ENCODE results near the gene SEBOX. TPM values are rescaled to one million over a fixed set of nuclear protein-coding genes. Genes with fewer than 3 reads are reported as not detected.

Gene SEBOX
- polyA plus RNA-seq, 1 experiment: not detected

DNA sequence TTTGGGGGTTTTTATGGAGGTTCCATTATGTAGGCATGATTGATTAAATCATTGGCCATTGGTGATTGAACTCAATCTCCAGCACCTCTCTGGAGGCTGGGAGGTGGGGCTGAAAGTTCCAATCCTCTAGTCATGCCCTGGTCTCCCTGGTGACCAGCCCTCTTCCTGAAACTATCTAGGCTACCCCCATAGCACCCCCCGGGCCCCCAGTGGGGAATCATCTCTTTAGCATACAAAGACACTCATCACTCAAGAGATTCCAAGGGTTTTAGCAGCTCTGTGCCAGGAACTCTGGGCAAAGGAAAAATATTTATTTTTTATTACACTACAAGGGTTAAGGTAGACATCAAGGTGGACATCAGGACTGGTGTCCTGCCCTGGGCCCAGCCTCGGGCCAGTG, 30.4 kb upstream of the SEBOX start:
- no peaks in the 10 kb centered on the region for H3K27me3 ChIP-seq (ENCODE audit: control insufficient read depth, insufficient read depth, low read length)
- no peak overlapping the region for H3K4me3 ChIP-seq (ENCODE audit: low read depth, low read length)
- TF ChIP-seq, protein P1, sequence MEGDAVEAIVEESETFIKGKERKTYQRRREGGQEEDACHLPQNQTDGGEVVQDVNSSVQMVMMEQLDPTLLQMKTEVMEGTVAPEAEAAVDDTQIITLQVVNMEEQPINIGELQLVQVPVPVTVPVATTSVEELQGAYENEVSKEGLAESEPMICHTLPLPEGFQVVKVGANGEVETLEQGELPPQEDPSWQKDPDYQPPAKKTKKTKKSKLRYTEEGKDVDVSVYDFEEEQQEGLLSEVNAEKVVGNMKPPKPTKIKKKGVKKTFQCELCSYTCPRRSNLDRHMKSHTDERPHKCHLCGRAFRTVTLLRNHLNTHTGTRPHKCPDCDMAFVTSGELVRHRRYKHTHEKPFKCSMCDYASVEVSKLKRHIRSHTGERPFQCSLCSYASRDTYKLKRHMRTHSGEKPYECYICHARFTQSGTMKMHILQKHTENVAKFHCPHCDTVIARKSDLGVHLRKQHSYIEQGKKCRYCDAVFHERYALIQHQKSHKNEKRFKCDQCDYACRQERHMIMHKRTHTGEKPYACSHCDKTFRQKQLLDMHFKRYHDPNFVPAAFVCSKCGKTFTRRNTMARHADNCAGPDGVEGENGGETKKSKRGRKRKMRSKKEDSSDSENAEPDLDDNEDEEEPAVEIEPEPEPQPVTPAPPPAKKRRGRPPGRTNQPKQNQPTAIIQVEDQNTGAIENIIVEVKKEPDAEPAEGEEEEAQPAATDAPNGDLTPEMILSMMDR (IDR thresholded peaks at IDR 0.05; ENCODE audit: low read depth, low read length): no peak
- CTCF ChIA-PET: interaction anchor here (1.0 to 2.1 kb wide), 2 partner anchors 21 to 144 kb away, joined by 3 to 9 read pairs; no protein-coding TSS in a partner anchor
- POLR2A ChIA-PET: interaction anchor here (0.6 kb wide), 1 partner anchor 140 kb away, joined by 6 read pairs; no protein-coding TSS in a partner anchor
- H3K9me3 ChIP-seq (ENCODE audit: control insufficient read depth, insufficient read depth, low read length): no peaks in the 10 kb centered on the region
- no peak for DNase-seq (ENCODE audit: low read depth, low spot score)
- no peak overlapping the region for H3K27ac ChIP-seq (ENCODE audit: low read depth, low read length)

GRCh38 chr17:28394337-28395116, 29.5 kb upstream of the SEBOX start:
- H3K9me3 ChIP-seq (ENCODE audit: control insufficient read depth, insufficient read depth, low read length): no peaks in the 10 kb centered on the region
- H3K4me3 ChIP-seq (ENCODE audit: low read depth, low read length): no peak overlapping the region
- ChIA-PET POLR2A (interaction anchor here (0.6 kb wide), 1 partner anchor 212 kb away, joined by 3 read pairs; no protein-coding TSS in a partner anchor), CTCF (interaction anchor here (2.1 kb wide), 1 partner anchor 22 kb away, joined by 9 read pairs; no protein-coding TSS in a partner anchor)
- no peak for DNase-seq (ENCODE audit: low read depth, low spot score)
- TF ChIP-seq, protein P1 (IDR thresholded peaks at IDR 0.05; ENCODE audit: low read depth, low read length): no peak
- H3K27ac ChIP-seq (ENCODE audit: low read depth, low read length): no peak overlapping the region
- H3K27me3 ChIP-seq (ENCODE audit: control insufficient read depth, insufficient read depth, low read length): no peaks in the 10 kb centered on the region

DNA sequence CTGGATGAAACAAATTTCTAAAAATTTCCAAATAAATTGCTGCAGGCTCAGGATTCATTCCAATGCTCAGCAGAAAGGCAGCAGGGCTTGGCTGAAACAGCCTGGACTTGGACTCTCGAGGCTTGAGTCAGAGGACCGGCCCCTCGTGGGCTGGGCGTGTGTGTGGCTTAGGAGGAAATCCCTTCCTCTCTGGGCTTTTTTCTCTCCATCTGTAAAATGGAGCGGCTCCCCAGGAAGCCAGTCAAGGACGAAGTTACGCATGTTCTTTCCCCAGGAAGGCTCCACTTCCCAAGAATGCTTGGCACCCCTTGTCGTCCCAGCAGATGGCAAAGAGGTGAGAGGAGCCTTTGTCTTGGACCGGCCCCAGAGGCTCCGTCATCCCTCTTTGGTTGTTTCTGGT, 27.5 kb upstream of the SEBOX start:
- CTCF ChIA-PET: interaction anchor here (0.6 kb wide), 1 partner anchor 338 kb away, joined by 3 read pairs; no protein-coding TSS in a partner anchor

DNA sequence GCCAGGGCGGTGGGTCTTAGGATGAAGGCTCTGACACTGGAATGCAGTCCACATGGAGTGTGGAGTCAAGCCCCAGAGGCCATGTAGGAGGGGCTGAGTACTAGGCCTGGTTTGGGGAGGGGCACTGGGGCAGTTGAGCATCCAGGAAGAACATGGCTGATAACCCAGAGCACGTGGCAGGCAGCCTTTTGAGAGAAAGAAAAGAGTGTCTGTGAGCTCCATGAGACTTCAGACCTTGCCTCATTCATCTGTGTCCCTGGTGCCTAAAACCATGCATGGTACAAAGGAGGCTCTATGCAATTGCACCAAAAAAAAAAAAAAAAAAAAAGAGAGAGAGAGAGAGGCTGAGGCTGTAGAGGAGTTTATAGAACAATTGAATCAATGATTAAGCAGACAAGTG, 26.4 kb upstream of the SEBOX start:
- TF ChIP-seq, protein P1 (IDR thresholded peaks at IDR 0.05; ENCODE audit: low read depth, low read length): no peak
- H3K27ac ChIP-seq (ENCODE audit: low read depth, low read length): no peak overlapping the region
- no peaks in the 10 kb centered on the region for H3K27me3 ChIP-seq (ENCODE audit: control insufficient read depth, insufficient read depth, low read length)
- POLR2A ChIA-PET: interaction anchor here (0.7 kb wide), 1 partner anchor 81 kb away, joined by 9 read pairs; no protein-coding TSS in a partner anchor
- DNase-seq (ENCODE audit: low read depth, low spot score): no peak
- H3K4me3 ChIP-seq (ENCODE audit: low read depth, low read length): no peak overlapping the region
- CTCF ChIA-PET: interaction anchor here (0.6 kb wide), 2 partner anchors 58 to 497 kb away, joined by 3 to 5 read pairs; no protein-coding TSS in a partner anchor
- H3K9me3 ChIP-seq (ENCODE audit: control insufficient read depth, insufficient read depth, low read length): no peaks in the 10 kb centered on the region

More for the DNA sequence above, 27.5 kb upstream of the SEBOX start:
- no peak for DNase-seq (ENCODE audit: low read depth, low spot score)
- POLR2A ChIA-PET: no interaction called here
- TF ChIP-seq, protein P1 (IDR thresholded peaks at IDR 0.05; ENCODE audit: low read depth, low read length): no peak
- Histone ChIP-seq H3K9me3 (ENCODE audit: control insufficient read depth, insufficient read depth, low read length) (no peaks in the 10 kb centered on the region), H3K4me3 (ENCODE audit: low read depth, low read length) (no peak overlapping the region), H3K27ac (ENCODE audit: low read depth, low read length) (no peak overlapping the region), H3K27me3 (ENCODE audit: control insufficient read depth, insufficient read depth, low read length) (no peaks in the 10 kb centered on the region)

DNA sequence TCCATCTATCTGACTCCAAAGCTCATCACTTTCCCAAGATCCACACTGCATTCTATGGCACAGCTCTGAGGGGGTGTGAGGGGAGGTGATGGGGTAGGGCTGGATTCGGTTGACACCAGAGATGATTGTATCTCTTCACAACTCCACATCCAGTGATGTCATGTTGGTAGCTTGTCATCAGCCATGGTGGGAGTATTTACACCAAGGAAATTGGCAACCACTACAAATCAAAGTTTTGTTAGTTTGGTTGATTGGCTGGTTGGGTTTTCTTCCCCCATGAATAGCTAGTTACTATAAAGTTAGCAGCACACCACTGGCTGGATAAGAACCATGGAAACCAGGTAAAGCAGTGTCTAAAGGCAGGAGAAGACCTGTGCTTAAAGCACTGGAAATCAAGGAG, 26.0 kb upstream of the SEBOX start:
- Histone ChIP-seq H3K27me3 (ENCODE audit: control insufficient read depth, insufficient read depth, low read length) (no peaks in the 10 kb centered on the region), H3K27ac (ENCODE audit: low read depth, low read length) (no peak overlapping the region), H3K4me3 (ENCODE audit: low read depth, low read length) (no peak overlapping the region), H3K9me3 (ENCODE audit: control insufficient read depth, insufficient read depth, low read length) (no peaks in the 10 kb centered on the region)
- TF ChIP-seq, protein P1 (IDR thresholded peaks at IDR 0.05; ENCODE audit: low read depth, low read length): no peak
- ChIA-PET CTCF (interaction anchor here (0.6 kb wide), 1 partner anchor 497 kb away, joined by 5 read pairs; no protein-coding TSS in a partner anchor), POLR2A (interaction anchor here (0.7 kb wide), 1 partner anchor 350 kb away, joined by 3 read pairs; no protein-coding TSS in a partner anchor)
- DNase-seq (ENCODE audit: low read depth, low spot score): no peak
